ENCODE results near the gene CTNNB1. TPM values are rescaled to one million over a fixed set of nuclear protein-coding genes. Genes with fewer than 3 reads are reported as not detected.
A peak's percentile ranks its signal among the peaks of the same experiment; 100 is the strongest.

CTNNB1 gene
- total and polyA plus RNA-seq, 2 of the 4 experiments (the other 2 are of a cell fraction) = 364 to 1,677 TPM

DNA sequence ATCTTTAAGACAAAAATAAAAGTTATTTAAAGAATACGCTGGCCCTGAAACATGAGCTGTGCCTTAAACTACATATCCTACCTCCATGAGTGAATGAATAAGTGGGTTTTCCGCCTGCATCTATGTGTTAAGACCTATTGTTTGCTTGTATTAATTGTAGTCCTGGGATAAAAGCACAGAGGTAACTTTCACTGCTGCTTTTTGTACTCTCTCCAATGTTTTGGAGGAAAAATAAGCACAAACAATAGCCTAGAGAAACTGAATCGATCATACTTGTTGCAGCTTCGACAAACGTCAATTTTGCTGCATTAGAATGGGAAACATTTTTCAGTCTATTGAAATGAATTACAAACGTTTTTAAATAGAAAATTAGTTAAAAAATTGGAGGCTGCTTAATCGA lies 1.3 kb upstream of the CTNNB1 start (continued):
- no peak for TF ChIP-seq CHD1 (IDR thresholded peaks at IDR 0.05; ENCODE audit: low read depth, low read length)
- TF ChIP-seq RAD21 (IDR thresholded peaks at IDR 0.05; ENCODE audit: low read length) = no peak
- TF ChIP-seq, protein P1, sequence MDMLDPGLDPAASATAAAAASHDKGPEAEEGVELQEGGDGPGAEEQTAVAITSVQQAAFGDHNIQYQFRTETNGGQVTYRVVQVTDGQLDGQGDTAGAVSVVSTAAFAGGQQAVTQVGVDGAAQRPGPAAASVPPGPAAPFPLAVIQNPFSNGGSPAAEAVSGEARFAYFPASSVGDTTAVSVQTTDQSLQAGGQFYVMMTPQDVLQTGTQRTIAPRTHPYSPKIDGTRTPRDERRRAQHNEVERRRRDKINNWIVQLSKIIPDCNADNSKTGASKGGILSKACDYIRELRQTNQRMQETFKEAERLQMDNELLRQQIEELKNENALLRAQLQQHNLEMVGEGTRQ (IDR thresholded peaks at IDR 0.05; ENCODE audit: low read depth, low read length) = no peak
- no peak for TF ChIP-seq FOS (IDR thresholded peaks at IDR 0.05; ENCODE audit: low read depth, low read length)
- TF ChIP-seq BHLHE40 (IDR thresholded peaks at IDR 0.05; ENCODE audit: low read depth, low read length) = no peak

- Histone ChIP-seq H3K4ac (ENCODE audit: low read depth, low read length) (peak overlapping the region; percentile 45; the same call in 1 of the 2 replicates), H4K8ac (ENCODE audit: low read depth in 2 of 2, low read length in 2 of 2) (peak overlapping the region; percentile 57 to 74; a peak in 2 of 4 replicates), H2BK120ac (ENCODE audit: low read depth, low read length) (no peak overlapping the region), H3K9ac (ENCODE audit: low read depth, low read length) (peak overlapping the region; percentile 32), H3K36me3 (ENCODE audit: control insufficient read depth, insufficient read depth, low read length) (no peaks in the 10 kb centered on the region), H3K23ac (ENCODE audit: low read depth, low read length) (peak overlapping the region; percentile 71), H3K14ac (replicated peaks; ENCODE audit: low read depth, low read length) (peak overlapping the region; percentile 59; the same call in 1 of the 2 replicates), H2BK5ac (ENCODE audit: low read depth, low read length, poor library complexity, severe bottlenecking) (peak overlapping the region; percentile 48), H2BK15ac (ENCODE audit: low read depth, low read length) (no peak overlapping the region), H3K27ac (ENCODE audit: insufficient read depth, low read length) (peak overlapping the region; percentile 36; the same call in 1 of the 2 replicates), H3K9me3 (ENCODE audit: control insufficient read depth, insufficient read depth, low read length) (no peaks in the 10 kb centered on the region), H4K20me1 (ENCODE audit: insufficient read depth, low read length) (peaks cover 37% of the 10 kb centered on the region), H2AFZ (replicated peaks; ENCODE audit: low read length, poor library complexity) (peak overlapping the region; percentile 96), H3K4me3 (ENCODE audit: insufficient read depth, low read depth, low read length) (peak overlapping the region; percentile 69), H3K18ac (ENCODE audit: low read depth, low read length) (no peak overlapping the region), H3K9me1 (ENCODE audit: insufficient read depth, low read length) (no peaks in the 10 kb centered on the region; the same call in 1 of the 2 replicates), H3K79me1 (ENCODE audit: low read depth in 1 of 2, low read length in 2 of 2) (peaks cover 0 to 5% of the 10 kb centered on the region in 2 experiments; a peak in 1 of 4 replicates), H2BK20ac (ENCODE audit: low read depth, low read length) (no peak overlapping the region), H3K4me2 (ENCODE audit: low read depth, low read length) (peak overlapping the region; percentile 85), H4K5ac (ENCODE audit: low read depth, low read length) (peak overlapping the region; percentile 45), H2AK5ac (ENCODE audit: low read depth, low read length) (no peak overlapping the region), H3K56ac (ENCODE audit: extremely low read depth, insufficient read depth, low read length) (peak overlapping the region; percentile 30; the same call in 1 of the 2 replicates), H4K91ac (ENCODE audit: insufficient read depth, low read depth, low read length) (peak overlapping the region; percentile 19; the same call in 1 of the 2 replicates), H3K27me3 (ENCODE audit: control insufficient read depth, insufficient read depth, low read length) (no peaks in the 10 kb centered on the region; the same call in none of the 2 replicates), H3K4me1 (ENCODE audit: control insufficient read depth, insufficient read depth, low read length) (peaks cover 2% of the 10 kb centered on the region; the same call in 1 of the 2 replicates), H2AK9ac (replicated peaks; ENCODE audit: low read depth, low read length, poor library complexity) (peak overlapping the region; percentile 86)
- dilution Hi-C loops (cut with HindIII; ENCODE audit: low sequenced_read_pairs, unreplicated experiment) (no loop called here), intact Hi-C loops (cut with micrococcal nuclease) (no loop called here), in situ Hi-C loops (cut with MboI; ENCODE audit: low sequenced_read_pairs) (loop anchor here (25.0 kb wide), 1 partner anchor 861 kb away; no protein-coding TSS in a partner anchor)
- BruUV-seq (replicated peaks) = no TSS peak
- WGBS, 2 experiments (ENCODE audit: extremely low coverage in 2 of 2, insufficient read length in 1 of 2) = 5% methylated on average over 8 of the region's 20 CpGs; no CpG with 5 or more reads in 1 of the 2 experiments
- ChIA-PET POLR2A (ENCODE audit: unreplicated experiment) (interaction anchor here (1.6 kb wide), 1 partner anchor 9 kb away, joined by 7 read pairs; no protein-coding TSS in a partner anchor), CTCF (no interaction called here)
- ATAC-seq (ENCODE audit: low read depth) = no peak
- no peak for DNase-seq
- no peak for TF ChIP-seq POLR2A (IDR thresholded peaks at IDR 0.05; ENCODE audit: low read depth, low read length)
These were observed 779 bp upstream of the CTNNB1 start for GRCh38 chr3:41198526-41198925.
